KMS-11 (cell line): ENCODE measurements around the gene TOR4A.

Source experiments
- H2AFZ ChIP-seq: fragments of 200-600 bp; sonication (generic); 2 replicates; pipeline ENCODE4 v1.6.1; 2016; ENCODE audit warnings: antibody characterized with exemption, mixed run types, low read depth
- H3K27ac ChIP-seq: fragments of 200-600 bp; sonication (generic); 2 replicates; pipeline ENCODE4 v1.6.1; 2016; ENCODE audit warnings: mild to moderate bottlenecking, mixed run types
- H3K27me3 ChIP-seq: fragments of 200-600 bp; sonication (generic); 2 replicates; pipeline ENCODE4 v1.6.1; 2017; ENCODE audit warnings: mild to moderate bottlenecking, low read depth, mixed run types, moderate library complexity; ENCODE audit not compliant: insufficient read depth
- H3K36me3 ChIP-seq: fragments of 200-600 bp; sonication (generic); 2 replicates; pipeline ENCODE4 v1.6.1; 2017; ENCODE audit warnings: mild to moderate bottlenecking, mixed run types; ENCODE audit not compliant: insufficient read depth
- H3K4me1 ChIP-seq: fragments of 200-600 bp; sonication (generic); 2 replicates; pipeline ENCODE4 v1.6.1; 2016; ENCODE audit warnings: mild to moderate bottlenecking, low read depth, mixed run types; ENCODE audit not compliant: poor library complexity, severe bottlenecking
- H3K4me2 ChIP-seq: fragments of 200-600 bp; sonication (generic); 2 replicates; pipeline ENCODE4 v1.7.0; 2016; ENCODE audit warnings: mild to moderate bottlenecking, mixed run types
- H3K4me3 ChIP-seq: fragments of 200-600 bp; sonication (generic); IDR thresholded peaks from 2 replicates; pipeline ENCODE4 v1.6.1; 2017; ENCODE audit warnings: low read depth, low read length, mixed read lengths; ENCODE audit not compliant: insufficient read depth
- H3K79me2 ChIP-seq: fragments of 200-600 bp; sonication (generic); 2 replicates; pipeline ENCODE4 v1.6.1; 2016; ENCODE audit warnings: low read depth, mixed run types; ENCODE audit not compliant: insufficient read depth
- H3K9ac ChIP-seq: fragments of 200-600 bp; sonication (generic); 2 replicates; pipeline ENCODE4 v1.6.1; 2016; ENCODE audit warnings: mild to moderate bottlenecking, mixed run types
- H4K20me1 ChIP-seq: fragments of 200-600 bp; sonication (generic); 2 replicates; pipeline ENCODE4 v1.6.1; 2016; ENCODE audit warnings: mild to moderate bottlenecking, mixed run types; ENCODE audit not compliant: insufficient read depth
- TF ChIP-seq, protein P1 (sequence below): fragments of 200-600 bp; sonication (generic); conservative IDR thresholded peaks from 2 replicates; pipeline ENCODE4 v1.6.1; 2017; ENCODE audit warnings: low read depth, mild to moderate bottlenecking, antibody characterized with exemption, low read length, moderate library complexity, mixed read lengths

TOR4A gene

DNA sequence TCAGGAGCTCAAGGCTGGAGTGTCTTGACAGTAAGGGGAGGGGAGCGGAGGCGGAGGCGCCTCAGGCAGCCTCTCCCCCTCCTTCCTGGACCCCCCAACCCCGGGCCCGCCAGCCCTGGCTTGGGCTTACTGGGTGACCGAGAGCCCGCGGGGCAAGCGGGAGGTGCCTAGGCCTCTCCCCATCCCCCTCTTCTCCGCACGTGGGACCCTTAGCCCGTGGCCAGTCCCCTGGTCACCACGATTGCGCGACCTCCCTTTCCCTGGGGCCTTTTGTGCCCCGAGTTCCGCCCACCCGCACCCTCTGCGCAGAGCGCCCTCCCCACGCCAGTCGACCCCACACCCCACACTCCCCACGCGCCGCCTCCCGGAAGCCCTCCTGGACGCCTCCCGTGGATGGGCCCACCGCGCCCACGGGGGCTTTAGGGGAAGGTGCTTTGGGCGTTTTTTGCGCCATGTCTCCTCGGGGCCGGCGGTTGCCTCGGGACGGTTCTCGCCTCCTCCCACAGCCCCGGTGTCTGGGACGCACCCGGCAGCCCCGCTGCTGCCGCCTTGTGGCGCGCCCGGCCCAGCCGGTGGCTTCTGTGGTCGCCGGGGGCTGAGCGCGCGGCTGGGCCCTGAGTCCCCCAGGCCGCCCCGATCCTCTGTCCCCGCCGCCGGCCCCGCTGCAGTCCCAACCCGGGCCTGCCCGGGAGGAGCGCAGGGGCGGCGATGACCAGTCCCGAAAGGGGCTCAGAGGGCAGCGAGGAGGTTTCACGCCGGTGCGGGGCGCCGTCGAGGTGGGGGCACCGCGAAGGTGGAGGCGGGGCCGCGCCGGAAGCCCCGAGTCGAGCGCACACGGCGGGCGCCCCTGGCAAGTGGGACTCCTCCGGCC is 3.2 kb downstream of the TOR4A start:
- Histone ChIP-seq H4K20me1 (no peaks in the 10 kb centered on the region), H3K27me3 (0 out of 2 replicates have a peak, but pooled peaks cover 7% of the 10 kb centered on the region), H3K4me2 (no peak overlapping the region), H3K36me3 (no peaks in the 10 kb centered on the region), H2AFZ (no peak overlapping the region), H3K9ac (no peak overlapping the region), H3K27ac (no peak overlapping the region), H3K79me2 (no peaks in the 10 kb centered on the region), H3K4me1 (peaks cover under 1% of the 10 kb centered on the region), H3K4me3 (no peak overlapping the region)
- TF ChIP-seq, protein P1, sequence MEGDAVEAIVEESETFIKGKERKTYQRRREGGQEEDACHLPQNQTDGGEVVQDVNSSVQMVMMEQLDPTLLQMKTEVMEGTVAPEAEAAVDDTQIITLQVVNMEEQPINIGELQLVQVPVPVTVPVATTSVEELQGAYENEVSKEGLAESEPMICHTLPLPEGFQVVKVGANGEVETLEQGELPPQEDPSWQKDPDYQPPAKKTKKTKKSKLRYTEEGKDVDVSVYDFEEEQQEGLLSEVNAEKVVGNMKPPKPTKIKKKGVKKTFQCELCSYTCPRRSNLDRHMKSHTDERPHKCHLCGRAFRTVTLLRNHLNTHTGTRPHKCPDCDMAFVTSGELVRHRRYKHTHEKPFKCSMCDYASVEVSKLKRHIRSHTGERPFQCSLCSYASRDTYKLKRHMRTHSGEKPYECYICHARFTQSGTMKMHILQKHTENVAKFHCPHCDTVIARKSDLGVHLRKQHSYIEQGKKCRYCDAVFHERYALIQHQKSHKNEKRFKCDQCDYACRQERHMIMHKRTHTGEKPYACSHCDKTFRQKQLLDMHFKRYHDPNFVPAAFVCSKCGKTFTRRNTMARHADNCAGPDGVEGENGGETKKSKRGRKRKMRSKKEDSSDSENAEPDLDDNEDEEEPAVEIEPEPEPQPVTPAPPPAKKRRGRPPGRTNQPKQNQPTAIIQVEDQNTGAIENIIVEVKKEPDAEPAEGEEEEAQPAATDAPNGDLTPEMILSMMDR = no peak

DNA sequence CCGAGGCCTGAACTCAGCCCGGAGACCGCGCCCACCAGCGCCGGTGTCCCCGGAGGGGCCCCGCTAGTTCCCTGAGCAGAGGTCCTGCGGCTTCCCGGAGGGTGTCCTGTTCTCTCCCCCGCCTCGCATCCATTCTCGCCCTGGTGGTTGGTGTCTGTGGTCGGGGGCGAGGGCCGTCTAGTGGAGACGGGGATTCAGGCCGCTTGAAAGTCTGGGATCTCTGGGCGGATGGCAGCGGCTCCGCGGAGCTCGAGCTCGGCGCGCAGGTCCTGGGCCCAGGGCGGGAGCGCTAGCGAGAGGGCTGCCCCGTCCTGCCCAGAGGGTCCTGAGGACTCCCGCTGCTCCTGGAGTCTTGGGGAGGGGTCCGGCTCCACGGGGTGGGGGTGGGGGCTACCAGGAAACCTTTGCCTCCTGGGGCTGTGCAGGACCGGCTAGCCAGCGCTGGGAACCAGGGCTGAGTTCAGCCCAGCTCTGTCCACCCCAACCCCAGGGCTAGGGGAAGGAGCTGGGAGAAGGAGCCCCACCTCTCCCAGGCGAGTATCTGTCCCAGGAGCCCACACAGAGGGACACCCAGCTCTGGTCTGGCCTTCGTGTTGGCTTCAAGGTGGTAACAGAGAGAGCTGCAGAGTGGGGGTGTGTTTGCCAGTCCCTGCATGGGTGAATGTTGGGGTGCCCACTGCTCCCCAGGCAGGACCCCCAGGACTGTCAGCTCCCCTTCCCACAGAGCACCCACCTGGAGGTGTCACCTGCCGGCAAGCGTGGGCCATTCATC is 4.0 kb downstream of the TOR4A start:
- no peak overlapping the region for H3K4me3 ChIP-seq

DNA sequence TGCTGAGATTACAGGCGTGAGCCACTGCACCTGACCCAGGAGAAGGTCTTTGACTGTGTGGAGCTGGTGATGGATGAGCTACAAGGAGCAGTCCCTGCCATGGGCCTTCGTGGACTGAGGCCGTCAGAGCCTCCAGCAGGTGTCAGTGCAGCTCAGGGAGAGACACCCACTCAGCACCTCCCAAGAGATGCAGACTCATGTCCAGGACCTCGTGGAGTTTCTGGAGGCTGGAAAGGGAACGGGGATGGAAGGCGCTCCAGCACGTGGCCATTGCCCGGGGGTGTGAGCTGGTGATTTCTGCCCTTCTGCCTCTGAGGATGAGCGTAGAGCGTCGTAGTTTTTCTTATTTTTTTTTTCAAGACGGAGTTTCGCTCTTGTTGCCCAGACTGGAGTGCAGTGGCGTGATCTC is 9.5 kb downstream of the TOR4A start:
- Histone ChIP-seq H3K27ac (no peak overlapping the region), H4K20me1 (no peaks in the 10 kb centered on the region), H3K4me3 (no peak overlapping the region), H3K4me1 (peaks cover 15% of the 10 kb centered on the region), H3K9ac (no peak overlapping the region), H2AFZ (no peak overlapping the region), H3K4me2 (no peak overlapping the region), H3K36me3 (no peaks in the 10 kb centered on the region), H3K79me2 (no peaks in the 10 kb centered on the region), H3K27me3 (0 out of 2 replicates have a peak, but pooled peaks cover 10% of the 10 kb centered on the region)
- TF ChIP-seq, protein P1 = peak; percentile 60

More for the DNA sequence above, 4.0 kb downstream of the TOR4A start:
- peaks cover 7% of the 10 kb centered on the region for H3K4me1 ChIP-seq
- no peak overlapping the region for H2AFZ ChIP-seq
- no peak overlapping the region for H3K4me2 ChIP-seq
- H3K27me3 ChIP-seq = 0 out of 2 replicates have a peak, but pooled peaks cover 7% of the 10 kb centered on the region
- H3K79me2 ChIP-seq = no peaks in the 10 kb centered on the region
- TF ChIP-seq, protein P1 = no peak
- no peaks in the 10 kb centered on the region for H3K36me3 ChIP-seq
- no peak overlapping the region for H3K9ac ChIP-seq
- no peaks in the 10 kb centered on the region for H4K20me1 ChIP-seq
- no peak overlapping the region for H3K27ac ChIP-seq

DNA sequence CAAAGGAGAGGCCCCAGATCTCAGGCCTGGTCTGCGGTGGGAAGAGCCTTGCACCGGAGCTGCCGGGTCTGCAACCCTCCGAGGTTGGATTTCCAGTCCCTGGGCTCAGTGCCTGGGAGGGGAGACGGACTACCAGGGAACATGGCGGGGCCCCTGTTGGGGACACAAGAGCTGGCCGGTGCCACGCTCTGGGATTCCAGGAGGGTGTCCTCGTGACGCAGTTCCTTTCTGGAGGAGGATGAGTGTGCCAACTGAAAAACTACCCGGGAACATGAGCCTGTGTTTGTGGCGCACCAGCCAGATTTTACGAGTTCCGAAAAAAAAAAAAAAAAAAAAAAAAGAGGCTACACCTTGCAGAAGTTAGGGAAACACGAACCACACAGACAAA is 15.6 kb downstream of the TOR4A start:
- TF ChIP-seq, protein P1 = no peak
- Histone ChIP-seq H3K27me3 (peaks cover 47% of the 10 kb centered on the region), H3K4me2 (no peak overlapping the region), H3K27ac (no peak overlapping the region), H4K20me1 (no peaks in the 10 kb centered on the region), H3K79me2 (no peaks in the 10 kb centered on the region), H2AFZ (no peak overlapping the region), H3K4me1 (no peaks in the 10 kb centered on the region), H3K9ac (no peak overlapping the region), H3K36me3 (no peaks in the 10 kb centered on the region), H3K4me3 (no peak overlapping the region)
